Measurements from ENCODE around the gene PACS1. TPM values are rescaled to one million over a fixed set of nuclear protein-coding genes. Genes with fewer than 3 reads are reported as not detected.

The PACS1 gene
- polyA plus RNA-seq, 1 of the 3 experiments (the other 2 are of a cell fraction), result 37.3 TPM

DNA sequence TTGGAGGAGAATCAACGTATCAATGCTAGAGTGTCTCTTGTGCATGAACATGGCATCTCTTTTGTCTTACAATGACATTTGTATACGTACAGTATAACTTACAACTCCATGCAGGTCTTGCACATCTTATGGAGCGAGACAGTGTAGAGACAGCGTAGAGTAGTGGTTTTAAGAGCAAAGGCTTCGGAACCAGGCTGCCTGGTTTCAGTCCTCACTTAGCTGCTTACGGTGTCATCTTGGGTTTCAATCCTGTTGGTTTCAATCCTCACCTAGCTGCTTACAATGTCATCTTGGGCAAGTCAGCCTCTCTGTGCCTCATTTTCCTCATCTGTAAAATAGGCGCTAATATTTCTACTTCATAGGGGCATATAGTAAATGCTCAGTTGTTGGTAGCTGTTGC, 98.2 kb downstream of the PACS1 start:
- Histone ChIP-seq H3K9ac (no peak overlapping the region), H2AFZ (ENCODE audit: low read depth) (no peak overlapping the region), H3K27me3 (ENCODE audit: insufficient read depth) (no peaks in the 10 kb centered on the region), H3K4me3 (ENCODE audit: low read depth in 2 of 2, low read length in 1 of 2) (no peak overlapping the region), H3K4me1 (ENCODE audit: control insufficient read depth in 1 of 2, insufficient read depth in 2 of 2, low read depth in 1 of 2, low read length in 1 of 2) (peaks cover 0 to 2% of the 10 kb centered on the region in 2 experiments; a peak in 2 of 4 replicates), H3K27ac (ENCODE audit: low read depth in 2 of 2, low read length in 1 of 2) (no peak overlapping the region), H3K9me3 (no peaks in the 10 kb centered on the region), H3K4me2 (no peak overlapping the region), H3K79me2 (ENCODE audit: insufficient read depth) (peaks cover 91% of the 10 kb centered on the region), H3K36me3 (replicated peaks in 1 of 2; ENCODE audit: control insufficient read depth in 1 of 2, insufficient read depth in 2 of 2, low read length in 1 of 2) (peaks cover 0 to 5% of the 10 kb centered on the region in 2 experiments), H3K9me2 (no peaks in the 10 kb centered on the region), H3F3A (replicated peaks; ENCODE audit: insufficient read depth) (peaks cover 12% of the 10 kb centered on the region), H4K20me1 (ENCODE audit: insufficient read depth) (peaks cover 31% of the 10 kb centered on the region)
- DNase-seq, result no peak
- POLR2A ChIA-PET, result no interaction called here
- 96% methylated on average over 7 of the region's 7 CpGs for WGBS (ENCODE audit: low lambda C conversion rate)
- no peak for TF ChIP-seq CHD2 (IDR thresholded peaks at IDR 0.05; ENCODE audit: low read length, partially characterized antibody)
- no peak for TF ChIP-seq YY1 (IDR thresholded peaks at IDR 0.05; ENCODE audit: low read depth)
- no peak for TF ChIP-seq EZH2phosphoT487 (IDR thresholded peaks at IDR 0.05; ENCODE audit: borderline replicate concordance, low read depth)
- no peak for TF ChIP-seq RFX5 (IDR thresholded peaks at IDR 0.05; ENCODE audit: low read length)
- no peak for TF ChIP-seq SMC3 (IDR thresholded peaks at IDR 0.05; ENCODE audit: low read depth, low read length)
- TF ChIP-seq, protein P1, sequence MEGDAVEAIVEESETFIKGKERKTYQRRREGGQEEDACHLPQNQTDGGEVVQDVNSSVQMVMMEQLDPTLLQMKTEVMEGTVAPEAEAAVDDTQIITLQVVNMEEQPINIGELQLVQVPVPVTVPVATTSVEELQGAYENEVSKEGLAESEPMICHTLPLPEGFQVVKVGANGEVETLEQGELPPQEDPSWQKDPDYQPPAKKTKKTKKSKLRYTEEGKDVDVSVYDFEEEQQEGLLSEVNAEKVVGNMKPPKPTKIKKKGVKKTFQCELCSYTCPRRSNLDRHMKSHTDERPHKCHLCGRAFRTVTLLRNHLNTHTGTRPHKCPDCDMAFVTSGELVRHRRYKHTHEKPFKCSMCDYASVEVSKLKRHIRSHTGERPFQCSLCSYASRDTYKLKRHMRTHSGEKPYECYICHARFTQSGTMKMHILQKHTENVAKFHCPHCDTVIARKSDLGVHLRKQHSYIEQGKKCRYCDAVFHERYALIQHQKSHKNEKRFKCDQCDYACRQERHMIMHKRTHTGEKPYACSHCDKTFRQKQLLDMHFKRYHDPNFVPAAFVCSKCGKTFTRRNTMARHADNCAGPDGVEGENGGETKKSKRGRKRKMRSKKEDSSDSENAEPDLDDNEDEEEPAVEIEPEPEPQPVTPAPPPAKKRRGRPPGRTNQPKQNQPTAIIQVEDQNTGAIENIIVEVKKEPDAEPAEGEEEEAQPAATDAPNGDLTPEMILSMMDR (IDR thresholded peaks at IDR 0.05), result no peak
- TF ChIP-seq RCOR1 (IDR thresholded peaks at IDR 0.05; ENCODE audit: low read length), result no peak
- no peak for TF ChIP-seq PBX3 (IDR thresholded peaks at IDR 0.05)
- no peak for TF ChIP-seq IRF3 (IDR thresholded peaks at IDR 0.05; ENCODE audit: low read depth, low read length)
- TF ChIP-seq MXI1 (IDR thresholded peaks at IDR 0.05; ENCODE audit: low read depth, low read length), result no peak
- TF ChIP-seq SIN3A (IDR thresholded peaks at IDR 0.05; ENCODE audit: borderline replicate concordance, low read depth, low read length), result no peak
- CTCF ChIA-PET, result no interaction called here

DNA sequence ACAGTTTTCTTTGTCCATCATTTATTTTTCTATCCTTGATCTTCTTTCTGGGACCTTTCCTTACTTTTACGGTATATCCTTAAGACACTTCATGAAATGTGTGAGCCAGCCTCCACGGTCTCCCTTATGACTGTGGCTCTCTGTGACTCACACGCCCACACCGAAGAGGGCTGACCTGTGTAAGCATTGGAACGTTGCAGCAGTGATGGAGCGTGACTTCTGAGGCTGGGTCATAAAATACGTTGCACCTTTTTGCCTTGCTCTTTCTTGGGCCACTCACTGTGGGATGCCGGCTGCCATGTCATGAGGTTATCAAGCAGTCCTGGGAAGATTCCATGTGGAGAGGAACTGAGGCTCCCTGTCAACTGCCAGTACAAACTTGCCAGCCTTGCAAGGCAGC, 102.1 kb downstream of the PACS1 start:
- ChIA-PET POLR2A (no interaction called here), CTCF (no interaction called here)
- 89% methylated on average over 8 of the region's 8 CpGs for WGBS (ENCODE audit: low lambda C conversion rate)
- Histone ChIP-seq H3K9me3 (no peaks in the 10 kb centered on the region), H3K27ac (ENCODE audit: low read depth in 2 of 2, low read length in 1 of 2) (no peak overlapping the region), H3K4me3 (ENCODE audit: low read depth in 2 of 2, low read length in 1 of 2) (no peak overlapping the region), H3F3A (replicated peaks; ENCODE audit: insufficient read depth) (no peaks in the 10 kb centered on the region), H3K9ac (no peak overlapping the region), H3K4me1 (ENCODE audit: control insufficient read depth in 1 of 2, insufficient read depth in 2 of 2, low read depth in 1 of 2, low read length in 1 of 2) (no peaks in the 10 kb centered on the region), H2AFZ (ENCODE audit: low read depth) (no peak overlapping the region), H4K20me1 (ENCODE audit: insufficient read depth) (peaks cover 22% of the 10 kb centered on the region), H3K9me2 (no peaks in the 10 kb centered on the region), H3K36me3 (replicated peaks in 1 of 2; ENCODE audit: control insufficient read depth in 1 of 2, insufficient read depth in 2 of 2, low read length in 1 of 2) (peaks cover 0 to 1% of the 10 kb centered on the region in 2 experiments), H3K79me2 (ENCODE audit: insufficient read depth) (peaks cover 94% of the 10 kb centered on the region), H3K27me3 (ENCODE audit: insufficient read depth) (no peaks in the 10 kb centered on the region), H3K4me2 (no peak overlapping the region)
- TF ChIP-seq CHD2 (IDR thresholded peaks at IDR 0.05; ENCODE audit: low read length, partially characterized antibody), result no peak
- no peak for TF ChIP-seq GABPA (IDR thresholded peaks at IDR 0.05; ENCODE audit: low read depth)
- TF ChIP-seq MEF2A (IDR thresholded peaks at IDR 0.05; ENCODE audit: borderline replicate concordance, low read depth), result no peak
- TF ChIP-seq POLR2AphosphoS5 (IDR thresholded peaks at IDR 0.05; ENCODE audit: low read depth, low read length), result no peak
- TF ChIP-seq PBX3 (IDR thresholded peaks at IDR 0.05), result no peak
- no peak for TF ChIP-seq YY1 (IDR thresholded peaks at IDR 0.05; ENCODE audit: low read depth)
- TF ChIP-seq, protein P2, sequence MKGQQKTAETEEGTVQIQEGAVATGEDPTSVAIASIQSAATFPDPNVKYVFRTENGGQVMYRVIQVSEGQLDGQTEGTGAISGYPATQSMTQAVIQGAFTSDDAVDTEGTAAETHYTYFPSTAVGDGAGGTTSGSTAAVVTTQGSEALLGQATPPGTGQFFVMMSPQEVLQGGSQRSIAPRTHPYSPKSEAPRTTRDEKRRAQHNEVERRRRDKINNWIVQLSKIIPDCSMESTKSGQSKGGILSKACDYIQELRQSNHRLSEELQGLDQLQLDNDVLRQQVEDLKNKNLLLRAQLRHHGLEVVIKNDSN (IDR thresholded peaks at IDR 0.05; ENCODE audit: borderline replicate concordance, low read depth), result no peak
- TF ChIP-seq IRF3 (IDR thresholded peaks at IDR 0.05; ENCODE audit: low read depth, low read length), result no peak
- TF ChIP-seq MXI1 (IDR thresholded peaks at IDR 0.05; ENCODE audit: low read depth, low read length), result no peak
- no peak for TF ChIP-seq RFX5 (IDR thresholded peaks at IDR 0.05; ENCODE audit: low read length)
- TF ChIP-seq, protein P3, sequence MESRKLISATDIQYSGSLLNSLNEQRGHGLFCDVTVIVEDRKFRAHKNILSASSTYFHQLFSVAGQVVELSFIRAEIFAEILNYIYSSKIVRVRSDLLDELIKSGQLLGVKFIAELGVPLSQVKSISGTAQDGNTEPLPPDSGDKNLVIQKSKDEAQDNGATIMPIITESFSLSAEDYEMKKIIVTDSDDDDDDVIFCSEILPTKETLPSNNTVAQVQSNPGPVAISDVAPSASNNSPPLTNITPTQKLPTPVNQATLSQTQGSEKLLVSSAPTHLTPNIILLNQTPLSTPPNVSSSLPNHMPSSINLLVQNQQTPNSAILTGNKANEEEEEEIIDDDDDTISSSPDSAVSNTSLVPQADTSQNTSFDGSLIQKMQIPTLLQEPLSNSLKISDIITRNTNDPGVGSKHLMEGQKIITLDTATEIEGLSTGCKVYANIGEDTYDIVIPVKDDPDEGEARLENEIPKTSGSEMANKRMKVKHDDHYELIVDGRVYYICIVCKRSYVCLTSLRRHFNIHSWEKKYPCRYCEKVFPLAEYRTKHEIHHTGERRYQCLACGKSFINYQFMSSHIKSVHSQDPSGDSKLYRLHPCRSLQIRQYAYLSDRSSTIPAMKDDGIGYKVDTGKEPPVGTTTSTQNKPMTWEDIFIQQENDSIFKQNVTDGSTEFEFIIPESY (IDR thresholded peaks at IDR 0.05; ENCODE audit: borderline replicate concordance, low read depth), result no peak
- TF ChIP-seq FOXM1 (IDR thresholded peaks at IDR 0.05; ENCODE audit: low read depth), result no peak
- no peak for DNase-seq

Measured in SK-N-SH (cell line).